GM18519 (cell line): ENCODE data around the gene GPR158.
"Not testable (repeated sequence)": the region's sequence is repeated elsewhere in the genome, so short reads cannot be mapped to it uniquely, and the experiment has no call there.

Experiments used
- ATAC-seq: cut with Tn5 transposase; IDR thresholded peaks from one replicate; pipeline ENCODE4 v1.9.1; 2021; ENCODE audit warnings: mild to moderate bottlenecking, moderate library complexity; ENCODE audit not compliant: unreplicated experiment, low FRiP score

Gene GPR158

DNA sequence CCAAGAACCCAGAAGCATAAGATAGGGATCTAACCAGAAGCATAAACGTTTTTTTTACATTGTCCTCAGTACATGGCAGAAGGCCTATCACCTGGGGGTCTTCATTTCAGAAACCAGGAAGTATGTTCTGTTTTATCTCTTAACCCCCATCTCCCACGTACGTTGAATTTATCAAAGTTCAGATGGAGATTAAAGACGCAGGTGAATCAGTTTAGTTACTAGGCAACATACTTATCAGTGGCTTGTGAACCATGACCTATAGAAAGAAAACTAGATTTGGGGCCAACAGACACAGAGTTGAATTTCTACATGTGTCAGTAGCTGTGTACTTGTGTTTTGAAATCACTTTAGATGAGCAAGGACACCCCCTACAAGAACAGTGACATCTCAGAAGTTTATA lies 122.7 kb downstream of the GPR158 start:
- no peak for ATAC-seq

DNA sequence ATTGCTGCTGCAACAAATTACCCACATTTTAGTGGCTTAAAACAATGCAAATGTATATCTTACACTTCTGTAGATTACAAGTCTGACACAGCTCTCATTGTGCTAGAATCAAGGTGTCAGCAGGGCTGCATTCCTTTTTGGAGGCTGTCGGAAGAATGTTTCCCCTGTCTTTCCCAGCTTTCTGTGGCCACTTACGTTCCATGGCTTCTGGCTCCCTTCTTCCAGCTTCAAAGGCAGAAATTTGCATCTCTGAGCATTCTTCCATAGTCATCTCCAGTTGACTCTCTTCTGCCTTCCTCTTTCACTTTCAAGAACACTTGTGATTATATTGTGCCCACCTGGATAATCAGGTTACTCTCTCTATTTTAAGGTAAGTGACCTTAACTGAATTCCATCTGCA lies 125.3 kb downstream of the GPR158 start:
- no peak for ATAC-seq

DNA sequence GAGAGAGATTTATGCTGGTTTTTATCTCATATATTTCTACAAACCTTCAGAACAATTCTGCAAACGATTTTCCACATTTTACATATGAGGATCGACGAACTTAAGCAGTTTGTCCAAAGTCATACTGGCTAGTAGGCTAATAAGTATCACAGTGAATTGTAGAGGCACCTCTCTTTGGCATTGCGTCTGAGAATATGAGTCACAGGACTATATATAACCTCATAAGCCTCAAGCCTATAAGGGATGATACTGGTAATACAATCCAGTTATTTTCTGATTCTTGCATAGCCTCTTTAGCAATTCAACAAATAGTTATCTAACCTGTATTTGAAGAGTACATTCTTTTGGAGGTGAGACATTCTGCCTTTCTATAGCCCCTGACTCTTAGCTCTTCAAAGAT lies 129.8 kb downstream of the GPR158 start:
- no peak for ATAC-seq

DNA sequence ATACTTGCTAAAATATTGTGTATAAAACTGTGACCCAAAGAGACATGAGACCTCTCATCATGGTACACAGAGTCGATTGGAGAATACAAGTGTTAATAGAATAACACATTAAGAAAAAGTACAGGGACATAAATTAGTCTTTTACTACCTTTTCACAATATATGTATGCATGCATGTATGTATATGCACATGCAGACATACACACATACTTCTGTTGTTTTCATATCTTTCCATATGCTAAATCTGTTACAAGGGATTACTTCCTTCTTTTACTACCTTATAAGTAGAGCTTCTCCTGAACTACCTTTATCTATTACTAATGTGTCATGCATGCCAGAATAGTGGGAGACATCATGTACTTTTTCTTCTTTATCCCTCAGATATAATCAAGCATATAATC lies 131.6 kb downstream of the GPR158 start:
- no peak for ATAC-seq

DNA sequence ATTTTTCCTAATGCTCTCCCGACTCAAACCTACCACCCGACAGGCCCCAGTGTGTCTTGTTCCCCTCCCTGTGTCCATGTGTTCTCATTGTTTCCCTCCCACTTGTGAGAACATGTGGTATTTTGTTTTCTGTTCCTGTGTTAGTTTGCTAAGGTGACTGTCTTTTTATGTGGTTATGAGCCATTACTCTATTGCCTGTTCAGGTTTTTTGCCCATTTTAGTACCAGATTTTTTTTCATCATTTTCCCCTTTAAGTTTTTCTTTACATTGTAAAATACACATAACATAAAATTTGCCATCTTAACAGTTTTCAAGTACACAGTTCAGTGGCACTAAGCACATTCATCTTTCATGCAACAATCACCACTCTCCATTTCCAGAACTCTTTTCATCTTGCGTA lies 133.5 kb downstream of the GPR158 start:
- ATAC-seq = no peak

DNA sequence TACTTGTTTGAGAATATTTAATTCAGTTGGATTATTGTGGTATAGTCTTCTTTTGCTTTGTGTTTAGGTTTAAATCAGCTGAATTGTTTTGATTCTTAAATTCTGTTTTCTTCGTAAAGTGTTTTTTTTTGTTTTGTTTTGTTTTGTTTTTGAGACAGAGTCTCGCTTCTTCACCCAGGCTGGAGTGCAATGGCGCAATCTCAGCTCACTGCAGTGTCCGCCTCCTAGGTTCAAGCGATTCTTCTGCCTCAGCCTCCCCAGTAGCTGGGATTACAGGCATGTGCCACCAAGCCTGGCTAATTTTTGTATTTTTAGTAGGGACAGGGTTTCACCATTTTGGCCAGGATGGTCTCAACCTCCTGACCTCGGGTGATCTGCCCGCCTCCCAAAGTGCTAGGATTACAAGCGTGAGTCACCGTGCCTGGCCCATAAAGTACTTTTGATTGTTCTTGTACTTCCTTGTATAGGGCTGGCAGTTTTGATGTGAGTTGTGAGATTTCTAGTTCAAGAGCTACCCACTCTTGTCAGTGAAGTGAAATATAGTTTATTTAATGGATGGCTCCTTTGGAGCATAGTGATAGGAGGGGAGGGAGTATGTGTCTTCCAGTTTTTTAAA lies 142.9 kb downstream of the GPR158 start:
- not testable (repeated sequence) for ATAC-seq

DNA sequence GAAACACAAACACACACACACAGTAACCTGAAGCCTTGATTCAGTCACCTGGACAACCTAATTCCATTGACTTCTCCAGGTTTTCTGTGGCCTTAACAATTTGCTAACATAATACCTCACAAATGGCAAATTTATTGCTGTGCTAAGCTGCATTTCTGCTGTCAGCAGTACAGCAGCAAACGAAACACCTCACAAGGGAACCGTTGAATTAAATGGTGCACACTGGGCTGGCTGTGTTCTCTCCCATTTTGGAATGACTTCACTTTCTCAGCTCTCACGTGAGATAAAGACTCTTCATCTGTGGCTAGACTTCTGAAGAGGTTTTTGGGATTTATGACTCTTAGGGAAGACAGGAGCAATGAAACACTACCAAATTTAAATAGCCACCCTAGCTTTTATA lies 152.5 kb downstream of the GPR158 start:
- no peak for ATAC-seq

DNA sequence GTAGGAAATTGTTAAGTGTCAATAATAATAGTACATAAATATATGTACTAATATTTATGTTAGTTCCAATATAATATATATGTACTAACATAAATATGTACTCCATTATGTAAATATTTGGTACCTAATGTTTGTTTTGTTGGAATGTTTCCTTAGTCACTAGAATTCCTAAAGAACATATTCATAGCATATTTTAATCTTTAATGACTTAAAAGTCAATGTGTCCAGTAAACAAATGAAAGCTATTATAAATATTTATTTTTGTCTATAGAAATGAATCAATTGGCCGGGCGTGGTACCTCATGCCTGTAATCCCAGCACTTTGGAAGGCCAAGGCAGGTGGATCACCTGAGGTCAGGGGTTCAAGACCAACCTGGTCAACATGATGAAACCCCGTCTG lies 153.6 kb downstream of the GPR158 start:
- no peak for ATAC-seq

DNA sequence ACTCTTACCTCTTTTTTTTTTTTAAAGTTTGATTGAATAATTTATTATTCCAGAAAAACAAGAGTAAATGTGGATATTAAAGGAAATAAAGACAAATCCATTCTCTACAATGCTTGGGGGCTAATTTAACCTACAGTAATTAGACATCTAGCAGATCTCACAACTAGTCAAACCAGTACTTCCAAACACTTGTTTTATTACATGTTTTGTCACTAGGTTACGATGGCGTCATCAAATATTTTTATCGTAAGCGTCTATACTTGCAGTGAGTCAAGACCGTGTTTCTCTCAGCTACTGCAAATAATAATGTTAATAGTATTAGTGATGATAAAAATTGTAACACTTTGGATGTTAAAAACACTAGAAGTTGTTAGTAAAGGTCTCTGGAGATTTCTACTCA lies 154.8 kb downstream of the GPR158 start:
- ATAC-seq = not testable (repeated sequence)

DNA sequence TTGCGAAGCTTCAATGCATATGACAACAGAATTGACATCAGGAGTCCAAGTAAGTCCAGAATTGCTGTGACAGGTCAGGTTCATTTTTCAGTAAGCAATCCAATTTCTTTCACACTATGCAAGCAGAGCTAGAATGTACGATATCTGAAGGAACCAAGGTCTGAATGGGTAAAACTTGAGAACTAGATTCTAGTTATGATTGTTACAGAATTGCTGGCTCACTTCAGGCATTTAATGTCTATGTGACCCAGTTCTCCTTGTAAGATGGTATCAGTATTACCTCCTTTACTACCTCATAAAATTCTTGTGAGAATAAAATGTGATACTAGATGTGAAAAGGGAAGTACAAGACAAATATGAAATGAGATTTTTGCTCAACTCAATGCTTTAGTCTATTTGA lies 159.6 kb downstream of the GPR158 start:
- no peak for ATAC-seq

DNA sequence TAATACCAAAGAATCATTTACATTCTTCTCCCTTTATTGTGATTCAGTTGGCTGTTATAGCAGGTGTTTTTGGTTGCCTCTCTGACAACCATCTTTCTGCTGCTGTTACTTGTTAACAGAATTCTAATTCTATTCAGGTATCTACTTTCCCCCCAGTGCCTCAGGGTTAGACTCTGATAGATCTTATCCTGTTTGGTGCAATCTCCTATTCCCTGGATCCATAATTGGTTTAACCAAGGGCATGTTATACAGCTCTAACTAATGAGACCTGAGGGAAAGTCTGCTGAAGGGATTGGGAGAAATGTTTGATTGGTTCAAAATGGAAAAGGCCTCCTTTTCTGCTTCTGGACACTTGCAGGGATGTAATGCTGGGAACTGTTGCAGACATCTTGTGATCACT lies 161.5 kb downstream of the GPR158 start:
- ATAC-seq = no peak

DNA sequence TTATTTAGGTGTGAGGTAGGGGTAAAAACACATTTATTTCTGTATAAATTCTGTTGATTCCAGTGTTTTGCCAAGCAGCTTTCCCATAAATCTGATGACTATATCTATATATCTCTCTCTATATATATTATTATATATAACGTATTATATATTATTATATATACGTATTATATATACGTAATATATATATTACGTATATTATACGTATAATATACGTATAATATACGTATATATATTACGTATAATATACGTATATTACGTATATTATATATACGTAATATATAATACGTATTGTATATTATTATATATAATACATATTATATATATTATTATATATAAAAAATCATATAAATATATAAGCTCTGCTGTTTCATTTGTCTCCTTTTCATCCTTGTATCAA lies 163.5 kb downstream of the GPR158 start:
- no peak for ATAC-seq

DNA sequence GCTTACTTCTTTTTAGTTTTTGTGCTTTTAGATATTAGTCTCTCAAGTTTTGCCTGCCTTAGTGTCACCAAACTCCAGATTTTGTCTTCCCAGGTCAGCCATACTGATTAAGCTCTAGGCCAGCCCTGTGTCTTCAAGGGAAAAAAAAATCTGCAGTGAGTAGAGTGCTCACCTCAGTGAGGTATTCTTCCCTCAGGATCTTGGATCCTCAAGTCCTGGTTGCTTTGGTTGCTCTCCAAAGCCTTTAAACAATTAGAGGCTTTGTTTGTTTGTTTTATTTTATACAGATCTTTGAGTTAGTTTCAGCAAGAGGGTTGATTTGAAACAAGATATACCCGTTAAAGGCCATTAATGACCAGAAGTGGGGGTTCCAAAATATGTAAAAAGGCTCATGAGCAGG lies 165.2 kb downstream of the GPR158 start:
- no peak for ATAC-seq

DNA sequence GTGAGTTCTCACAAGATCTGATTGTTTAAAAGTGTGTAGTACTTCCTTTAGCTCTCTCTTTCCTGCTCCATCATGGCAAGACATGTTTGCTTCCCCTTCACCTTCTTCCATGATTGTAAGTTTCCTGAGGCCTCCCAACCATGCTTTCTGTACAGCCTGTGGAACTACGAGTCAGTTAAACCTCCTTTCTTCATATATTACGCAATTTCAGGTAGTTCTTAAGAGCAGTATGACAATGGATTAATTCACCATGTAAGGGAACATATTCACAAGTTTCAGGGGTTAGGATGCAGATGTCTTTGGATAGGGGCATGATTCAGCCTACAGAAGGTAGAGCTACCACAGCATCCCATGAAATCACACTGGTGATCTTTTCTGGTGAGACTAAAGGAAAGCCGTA lies 174.7 kb downstream of the GPR158 start:
- no peak for ATAC-seq

DNA sequence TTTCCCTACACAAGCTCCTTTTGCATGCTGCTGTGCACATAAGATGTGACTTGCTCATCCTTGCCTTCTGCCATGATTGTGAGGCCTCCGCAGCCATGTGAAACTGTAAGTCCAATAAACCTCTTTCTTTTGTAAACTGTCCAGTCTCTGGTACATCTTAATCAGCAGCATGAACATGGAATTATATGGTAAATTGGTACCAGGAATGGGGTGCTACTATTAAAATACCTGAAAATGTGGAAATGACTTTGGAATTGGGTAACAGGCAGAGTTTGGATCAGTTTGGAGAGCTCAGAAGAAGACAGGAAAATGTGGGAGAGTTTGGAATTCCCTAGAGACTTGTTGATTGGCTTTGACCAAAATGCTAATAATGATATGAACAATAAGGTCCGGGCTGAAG lies 181.8 kb downstream of the GPR158 start:
- ATAC-seq = no peak

DNA sequence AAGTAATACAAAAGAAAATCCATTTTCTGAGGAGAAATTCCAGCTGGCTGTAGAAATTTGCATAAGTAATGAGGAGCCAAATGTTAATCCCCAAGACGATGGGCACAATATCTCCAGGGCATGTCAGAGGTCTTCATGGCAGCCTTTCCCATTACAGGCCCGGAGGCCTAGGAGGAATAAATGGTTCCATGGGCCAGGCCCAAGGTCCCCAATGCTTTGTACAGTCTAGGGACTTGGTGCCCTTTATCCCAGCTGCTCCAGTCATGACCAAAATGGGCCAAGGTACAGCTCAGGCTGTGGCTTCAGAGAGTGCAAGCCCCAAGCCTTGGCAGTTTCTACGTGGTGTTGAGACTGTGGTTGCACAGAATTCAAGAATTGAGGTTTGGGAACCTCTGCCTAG lies 182.5 kb downstream of the GPR158 start:
- ATAC-seq = no peak

DNA sequence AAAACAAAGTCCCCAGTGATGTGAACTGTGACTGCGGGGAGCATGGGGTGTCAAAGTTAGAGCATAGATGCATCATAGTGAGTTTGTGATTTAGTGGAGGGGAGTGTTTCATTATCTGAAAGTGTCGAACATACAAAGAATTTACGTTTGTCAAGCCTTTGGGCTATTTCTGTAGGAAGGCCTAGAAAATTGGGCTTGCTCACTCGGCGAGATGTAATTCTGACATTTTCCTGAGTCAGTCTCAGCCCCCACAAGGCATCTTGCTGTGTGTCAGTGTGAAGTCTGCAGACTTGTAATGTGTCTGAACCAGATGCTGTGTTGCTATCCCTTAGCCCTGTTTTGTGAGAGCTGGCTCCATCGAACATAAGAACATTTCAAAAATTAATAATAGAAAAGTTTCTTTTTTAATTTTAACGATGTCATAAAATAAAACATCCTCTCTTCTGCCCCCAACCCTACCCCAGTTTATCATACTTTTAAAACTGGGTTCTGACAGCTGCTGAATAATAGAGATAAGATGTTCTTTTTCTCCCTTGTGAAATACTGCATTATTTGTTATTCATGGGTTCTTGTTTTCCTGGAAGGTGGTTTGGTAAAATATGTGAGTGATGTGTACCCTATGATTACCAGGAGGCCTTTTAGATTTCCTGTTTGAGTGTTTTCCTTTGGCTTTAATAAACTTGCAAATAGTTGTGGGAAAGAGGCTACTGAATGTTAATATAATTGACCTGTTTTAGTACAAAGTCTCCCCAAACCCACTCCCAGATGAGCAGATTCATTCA lies 207.4 kb downstream of the GPR158 start:
- no peak for ATAC-seq

DNA sequence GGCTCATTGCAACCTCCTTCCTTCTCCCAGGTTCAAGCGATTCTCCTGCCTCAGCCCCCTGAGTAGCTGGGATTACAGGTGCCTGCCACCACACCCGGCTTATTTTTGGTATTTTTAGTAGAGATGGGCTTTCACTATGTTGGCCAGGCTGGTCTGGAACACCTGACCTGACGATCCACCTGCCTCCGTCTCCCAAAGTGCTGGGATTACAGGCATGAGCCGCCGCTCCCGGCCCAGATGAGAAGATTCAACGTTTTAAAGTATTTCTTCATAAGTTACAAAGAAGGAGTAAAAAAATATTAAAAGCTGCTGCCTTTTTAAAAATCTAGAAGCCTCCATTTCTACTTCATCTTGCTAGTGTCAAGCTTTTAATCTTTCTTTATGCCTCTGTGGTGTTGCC lies 208.1 kb downstream of the GPR158 start:
- not testable (repeated sequence) for ATAC-seq

DNA sequence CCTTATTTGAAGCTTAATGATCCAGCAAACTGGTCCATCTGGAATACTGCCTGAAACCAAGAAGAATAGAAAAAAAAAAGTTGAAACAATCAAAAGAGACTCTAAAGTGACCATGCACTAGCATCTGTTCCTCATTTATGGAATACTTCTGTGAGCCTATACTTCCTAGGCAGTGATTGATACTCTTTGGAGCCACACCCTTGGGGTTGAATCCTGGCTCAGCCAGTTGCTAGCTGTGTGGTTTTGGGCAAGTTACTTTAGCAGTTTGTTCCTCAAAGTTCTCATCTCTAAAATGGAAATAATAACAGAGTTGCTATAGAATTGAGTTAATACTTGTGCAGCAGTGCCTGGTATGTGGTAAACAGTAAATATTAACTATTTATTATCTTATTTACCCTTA lies 208.9 kb downstream of the GPR158 start:
- ATAC-seq = no peak

DNA sequence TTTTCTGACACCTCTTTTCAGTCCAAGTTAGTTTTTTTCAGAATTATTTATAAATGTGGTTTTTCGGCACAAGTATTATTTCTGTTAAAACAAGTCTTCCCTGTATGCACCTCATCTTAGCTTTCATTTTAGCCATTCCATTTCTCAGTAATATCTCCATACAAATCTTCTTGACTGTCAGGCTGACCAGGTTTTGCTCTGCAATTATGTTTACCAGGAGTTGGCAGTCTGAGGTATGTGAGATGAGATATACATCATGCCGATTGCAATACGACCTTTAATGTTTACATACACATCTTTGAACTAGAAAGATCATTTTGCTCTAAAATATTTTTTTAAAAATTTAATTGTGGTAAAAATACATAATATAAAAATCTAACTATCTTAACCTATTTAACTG lies 209.8 kb downstream of the GPR158 start:
- ATAC-seq = no peak

DNA sequence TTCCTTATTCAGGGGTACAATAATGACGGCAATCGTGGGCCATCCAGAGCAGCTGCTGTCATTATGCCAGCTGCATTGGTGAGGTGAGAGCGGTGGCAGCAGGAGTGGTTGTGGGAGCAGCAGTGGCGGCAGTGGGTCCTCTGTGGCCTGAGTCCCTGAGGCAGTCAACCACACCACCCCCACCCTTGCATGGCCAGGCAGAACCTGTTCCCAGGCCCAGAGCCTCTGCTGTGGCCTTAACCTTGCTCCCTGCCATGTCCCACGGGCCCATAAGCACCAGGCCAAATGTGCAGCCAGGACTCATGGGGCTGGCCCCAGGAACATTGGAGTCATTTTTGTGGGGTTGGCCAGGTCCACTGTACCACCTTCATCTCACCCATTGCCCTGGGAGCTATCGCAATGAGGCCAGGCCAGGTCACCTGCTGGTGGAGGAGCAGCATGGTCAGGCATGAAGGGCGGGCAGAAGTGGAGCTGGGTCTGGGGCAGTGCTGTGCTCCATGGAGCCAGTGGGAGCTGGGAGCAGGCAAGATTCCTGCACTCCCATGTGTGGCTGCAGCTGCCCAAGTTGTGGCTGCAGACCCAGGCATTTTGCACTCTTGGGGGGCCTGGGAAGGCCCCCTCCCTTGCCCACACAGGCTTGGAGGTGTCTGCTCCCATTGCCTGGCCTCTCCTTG lies 213.5 kb downstream of the GPR158 start:
- no peak for ATAC-seq

DNA sequence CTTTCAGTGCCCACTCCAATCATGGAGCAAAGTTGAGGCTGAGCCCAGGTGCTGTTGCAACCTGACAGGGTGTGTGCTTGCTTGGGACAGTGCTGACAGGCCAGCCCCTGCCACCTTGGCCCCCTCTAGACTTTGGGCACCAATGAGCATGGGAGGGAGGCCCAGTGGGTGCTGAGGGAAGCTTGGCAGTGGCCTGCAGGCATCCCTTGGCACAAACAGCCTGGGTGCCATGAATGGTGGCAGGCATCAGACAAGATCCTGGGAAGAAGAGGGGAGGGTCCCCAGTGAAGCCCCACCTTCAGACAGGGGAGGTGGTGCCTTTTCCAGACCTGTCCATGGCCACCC lies 214.0 kb downstream of the GPR158 start:
- ATAC-seq = no peak
